ENCODE results near the gene SPATA17.

SPATA17 gene

GRCh38 chr1:217910791-217911320, 279.7 kb downstream of the SPATA17 start:
- Histone ChIP-seq H3K27me3 (no peaks in the 10 kb centered on the region), H4K20me1 (no peaks in the 10 kb centered on the region), H3K27ac (no peak overlapping the region), H3K9ac (no peak overlapping the region), H3K4me2 (no peak overlapping the region), H3K9me3 (replicated peaks in 1 of 11) (peaks cover 0 to 11% (median 0%) of the 10 kb centered on the region in 11 experiments; a peak in 1 of 22 replicates), H3K36me3 (no peaks in the 10 kb centered on the region), H3K4me3 (no peak overlapping the region), H3K4me1 (peaks cover 0 to 11% (median 0%) of the 10 kb centered on the region in 10 experiments; a peak in 7 of 20 replicates)
- no peak for TF ChIP-seq Cebpa-rat (IDR thresholded peaks at IDR 0.05)

GRCh38 chr1:217911908-217912307, 280.8 kb downstream of the SPATA17 start:
- Histone ChIP-seq H3K9ac (no peak overlapping the region), H3K27ac (no peak overlapping the region), H3K9me3 (replicated peaks in 1 of 11) (peaks cover 0 to 11% (median 0%) of the 10 kb centered on the region in 11 experiments; a peak in 1 of 22 replicates), H3K36me3 (no peaks in the 10 kb centered on the region), H3K4me3 (no peak overlapping the region), H3K4me1 (peaks cover 0 to 12% (median 2%) of the 10 kb centered on the region in 10 experiments; a peak in 8 of 20 replicates), H3K4me2 (no peak overlapping the region), H4K20me1 (no peaks in the 10 kb centered on the region), H3K27me3 (no peaks in the 10 kb centered on the region)
- no peak for TF ChIP-seq Cebpa-rat (IDR thresholded peaks at IDR 0.05)

- Histone ChIP-seq H3K4me2 (peak overlapping the region in 3 of 11 experiments; percentile 8 to 28 (median 18); a peak in 2 of 22 replicates), H3K27ac (no peak overlapping the region), H3K9ac (no peak overlapping the region), H3K27me3 (no peaks in the 10 kb centered on the region), H3K36me3 (no peaks in the 10 kb centered on the region), H3K9me3 (replicated peaks in 1 of 11) (no peaks in the 10 kb centered on the region), H3K4me1 (peaks cover 0 to 8% (median 0%) of the 10 kb centered on the region in 10 experiments; a peak in 3 of 20 replicates), H4K20me1 (no peaks in the 10 kb centered on the region), H3K4me3 (no peak overlapping the region)
- no peak for TF ChIP-seq Cebpa-rat (IDR thresholded peaks at IDR 0.05)
Observed at GRCh38 chr1:217917281-217917887, 286.2 kb downstream of the SPATA17 start.

GRCh38 chr1:217919683-217920388, 288.7 kb downstream of the SPATA17 start:
- Histone ChIP-seq H3K36me3 (no peaks in the 10 kb centered on the region), H3K9me3 (replicated peaks in 1 of 11) (0 out of 22 replicates have a peak, but pooled peaks cover 0 to under 1% (median 0%) of the 10 kb centered on the region in 11 experiments), H3K9ac (no peak overlapping the region), H3K27ac (no peak overlapping the region), H3K4me3 (no peak overlapping the region), H3K4me2 (no peak overlapping the region), H3K4me1 (peaks cover 0 to 8% (median 0%) of the 10 kb centered on the region in 10 experiments; a peak in 3 of 20 replicates), H4K20me1 (no peaks in the 10 kb centered on the region), H3K27me3 (no peaks in the 10 kb centered on the region)
- no peak for TF ChIP-seq Cebpa-rat (IDR thresholded peaks at IDR 0.05)

Measured in BLaER1 treated with 17β-estradiol and CSF1 and Interleukin-3, amounts not matched to agents 10 nM and 100 nM (cell line).